Panc1 (cell line): Measurements from ENCODE around the gene TMUB1. TPM values are rescaled to one million over a fixed set of nuclear protein-coding genes. Genes with fewer than 3 reads are reported as not detected.

Experiments
- ATAC-seq: fragments of 200-7000 bp; cut with Tn5 transposase; 2 replicates; pipeline ENCODE4 v1.9.1; 2020; ENCODE audit warnings: mild to moderate bottlenecking, moderate library complexity
- BruUV-seq: library from RNA; stranded (reverse); fragments of 400-500 nt; replicated peaks from 2 replicates; lab custom pipeline; 2021; lab: Mats Ljungman, UMichigan
- CTCF ChIA-PET: fragments of 300-600 bp; sonication (Branson Sonifier 250); formaldehyde crosslinking; loops from one replicate; lab custom pipeline; 2022; ENCODE audit warnings: antibody characterized with exemption; lab: Charles Lee
- POLR2A ChIA-PET: fragments of 300-600 bp; sonication (Branson Sonifier 250); formaldehyde crosslinking; loops from one replicate; lab custom pipeline; 2022; ENCODE audit warnings: antibody characterized with exemption; lab: Charles Lee
- DNase-seq: peaks from one replicate; pipeline ENCODE4 v3.0.0-alpha.2; 2010; ENCODE audit warnings: low read depth, low spot score
- H3K27ac ChIP-seq: 2 replicates; pipeline ENCODE4 v1.5.1; 2011; ENCODE audit warnings: mild to moderate bottlenecking, low read length, inconsistent platforms
- H3K27me3 ChIP-seq: fragments of 200-500 bp; sonication (Bioruptor generic); 2 replicates; pipeline ENCODE4 v1.6.0; 2014; ENCODE audit warnings: low read length, inconsistent platforms; ENCODE audit not compliant: control insufficient read depth, insufficient read depth
- H3K36me3 ChIP-seq: fragments of 200-500 bp; sonication (Bioruptor generic); 2 replicates; pipeline ENCODE4 v1.5.1; 2014; ENCODE audit warnings: inconsistent platforms, mild to moderate bottlenecking, low read length, moderate library complexity; ENCODE audit not compliant: control insufficient read depth, insufficient read depth
- H3K4me1 ChIP-seq: 2 replicates; pipeline ENCODE4 v1.5.1; 2011; ENCODE audit warnings: inconsistent platforms, mild to moderate bottlenecking, low read length, moderate library complexity; ENCODE audit not compliant: control insufficient read depth, insufficient read depth
- H3K4me3 ChIP-seq, 2 experiments: 2 replicates each; pipeline ENCODE4 v1.5.1; 2011 to 2012; ENCODE audit warnings: low read depth in 2 of 2, low read length in 2 of 2, mild to moderate bottlenecking in 2 of 2, inconsistent platforms in 1 of 2, moderate library complexity in 1 of 2
- H3K9me3 ChIP-seq: fragments of 200-500 bp; sonication (Bioruptor generic); 2 replicates; pipeline ENCODE4 v1.5.1; 2014; ENCODE audit warnings: low read depth, mild to moderate bottlenecking, inconsistent platforms, low read length, moderate library complexity; ENCODE audit not compliant: control insufficient read depth, insufficient read depth
- CTCF ChIP-seq: fragments of 450-650 bp; IDR thresholded peaks from 2 replicates; pipeline ENCODE4 v1.5.1; 2017; ENCODE audit warnings: mild to moderate bottlenecking
- POLR2AphosphoS5 ChIP-seq: IDR thresholded peaks from 2 replicates; pipeline ENCODE4 v1.6.1; 2012; ENCODE audit warnings: mild to moderate bottlenecking, low read depth, low read length, moderate library complexity
- SIN3A ChIP-seq: IDR thresholded peaks from 2 replicates; pipeline ENCODE4 v1.6.1; 2012; ENCODE audit warnings: low read depth, mild to moderate bottlenecking, low read length, moderate library complexity, borderline replicate concordance; ENCODE audit not compliant: insufficient read depth
- TCF7L2 ChIP-seq: IDR thresholded peaks from 2 replicates; pipeline ENCODE4 v1.6.1; 2011; ENCODE audit warnings: mild to moderate bottlenecking, low read depth, low read length, inconsistent platforms
- in situ Hi-C: cut with HindIII; loops from 2 replicates; pipeline ENCODE4 v1.10.0; 2016; ENCODE audit warnings: low sequenced_read_pairs, low pct_unique_long_range_greater_than_20kb
- intact Hi-C: fragments of 100-400 bp; cut with micrococcal nuclease; formaldehyde crosslinking; loops from one replicate; pipeline ENCODE4 v1.10.0; 2022; ENCODE audit not compliant: unreplicated experiment
- total RNA-seq: library from RNA; stranded (reverse); gene quantifications from one replicate; pipeline ENCODE4 v1.2.1, GENCODE V29; 2021; ENCODE audit not compliant: unreplicated experiment
- TF ChIP-seq, protein P1 (sequence below), 2 experiments: IDR thresholded peaks; 2 replicates each; pipeline ENCODE4 v1.6.1; 2011 to 2012; ENCODE audit warnings: low read depth in 2 of 2, control low read depth in 1 of 2, low read length in 1 of 2, mild to moderate bottlenecking in 1 of 2, moderate library complexity in 1 of 2; ENCODE audit not compliant: insufficient read depth in 1 of 2

The TMUB1 gene
- total RNA-seq, 1 experiment from 2014 or later = 112 TPM

- Histone ChIP-seq H3K27me3 (no peaks in the 10 kb centered on the region), H3K27ac (peak overlapping the region; percentile 91), H3K4me3 (no peak overlapping the region), H3K36me3 (no peaks in the 10 kb centered on the region; the same call in 1 of the 2 replicates), H3K9me3 (no peaks in the 10 kb centered on the region), H3K4me1 (peaks cover 44% of the 10 kb centered on the region)
- intact Hi-C loops (loop anchor here (5.0 kb wide), 1 partner anchor 35 kb away; no protein-coding TSS in a partner anchor), in situ Hi-C loops (no loop called here)
- ChIA-PET POLR2A (no interaction called here), CTCF (interaction anchor here (1.4 kb wide), 1 partner anchor 33 kb away, joined by 3 read pairs; no protein-coding TSS in a partner anchor)
- no peak for DNase-seq
- peak; percentile 0; the same call in 1 of the 2 replicates for ATAC-seq
- BruUV-seq = no TSS peak
- TF ChIP-seq POLR2AphosphoS5 = no peak; the same call in 1 of the 2 replicates
- TF ChIP-seq, protein P1, sequence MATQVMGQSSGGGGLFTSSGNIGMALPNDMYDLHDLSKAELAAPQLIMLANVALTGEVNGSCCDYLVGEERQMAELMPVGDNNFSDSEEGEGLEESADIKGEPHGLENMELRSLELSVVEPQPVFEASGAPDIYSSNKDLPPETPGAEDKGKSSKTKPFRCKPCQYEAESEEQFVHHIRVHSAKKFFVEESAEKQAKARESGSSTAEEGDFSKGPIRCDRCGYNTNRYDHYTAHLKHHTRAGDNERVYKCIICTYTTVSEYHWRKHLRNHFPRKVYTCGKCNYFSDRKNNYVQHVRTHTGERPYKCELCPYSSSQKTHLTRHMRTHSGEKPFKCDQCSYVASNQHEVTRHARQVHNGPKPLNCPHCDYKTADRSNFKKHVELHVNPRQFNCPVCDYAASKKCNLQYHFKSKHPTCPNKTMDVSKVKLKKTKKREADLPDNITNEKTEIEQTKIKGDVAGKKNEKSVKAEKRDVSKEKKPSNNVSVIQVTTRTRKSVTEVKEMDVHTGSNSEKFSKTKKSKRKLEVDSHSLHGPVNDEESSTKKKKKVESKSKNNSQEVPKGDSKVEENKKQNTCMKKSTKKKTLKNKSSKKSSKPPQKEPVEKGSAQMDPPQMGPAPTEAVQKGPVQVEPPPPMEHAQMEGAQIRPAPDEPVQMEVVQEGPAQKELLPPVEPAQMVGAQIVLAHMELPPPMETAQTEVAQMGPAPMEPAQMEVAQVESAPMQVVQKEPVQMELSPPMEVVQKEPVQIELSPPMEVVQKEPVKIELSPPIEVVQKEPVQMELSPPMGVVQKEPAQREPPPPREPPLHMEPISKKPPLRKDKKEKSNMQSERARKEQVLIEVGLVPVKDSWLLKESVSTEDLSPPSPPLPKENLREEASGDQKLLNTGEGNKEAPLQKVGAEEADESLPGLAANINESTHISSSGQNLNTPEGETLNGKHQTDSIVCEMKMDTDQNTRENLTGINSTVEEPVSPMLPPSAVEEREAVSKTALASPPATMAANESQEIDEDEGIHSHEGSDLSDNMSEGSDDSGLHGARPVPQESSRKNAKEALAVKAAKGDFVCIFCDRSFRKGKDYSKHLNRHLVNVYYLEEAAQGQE (IDR thresholded peaks at IDR 0.05; ENCODE audit: insufficient read depth in 1 of 2, low read depth in 2 of 2, low read length in 1 of 2) = no peak
- TF ChIP-seq TCF7L2 = no peak
- no peak for TF ChIP-seq CTCF
- TF ChIP-seq SIN3A = no peak
Observed at GRCh38 chr7:151077705-151078232, 5.5 kb downstream of the TMUB1 start.

DNA sequence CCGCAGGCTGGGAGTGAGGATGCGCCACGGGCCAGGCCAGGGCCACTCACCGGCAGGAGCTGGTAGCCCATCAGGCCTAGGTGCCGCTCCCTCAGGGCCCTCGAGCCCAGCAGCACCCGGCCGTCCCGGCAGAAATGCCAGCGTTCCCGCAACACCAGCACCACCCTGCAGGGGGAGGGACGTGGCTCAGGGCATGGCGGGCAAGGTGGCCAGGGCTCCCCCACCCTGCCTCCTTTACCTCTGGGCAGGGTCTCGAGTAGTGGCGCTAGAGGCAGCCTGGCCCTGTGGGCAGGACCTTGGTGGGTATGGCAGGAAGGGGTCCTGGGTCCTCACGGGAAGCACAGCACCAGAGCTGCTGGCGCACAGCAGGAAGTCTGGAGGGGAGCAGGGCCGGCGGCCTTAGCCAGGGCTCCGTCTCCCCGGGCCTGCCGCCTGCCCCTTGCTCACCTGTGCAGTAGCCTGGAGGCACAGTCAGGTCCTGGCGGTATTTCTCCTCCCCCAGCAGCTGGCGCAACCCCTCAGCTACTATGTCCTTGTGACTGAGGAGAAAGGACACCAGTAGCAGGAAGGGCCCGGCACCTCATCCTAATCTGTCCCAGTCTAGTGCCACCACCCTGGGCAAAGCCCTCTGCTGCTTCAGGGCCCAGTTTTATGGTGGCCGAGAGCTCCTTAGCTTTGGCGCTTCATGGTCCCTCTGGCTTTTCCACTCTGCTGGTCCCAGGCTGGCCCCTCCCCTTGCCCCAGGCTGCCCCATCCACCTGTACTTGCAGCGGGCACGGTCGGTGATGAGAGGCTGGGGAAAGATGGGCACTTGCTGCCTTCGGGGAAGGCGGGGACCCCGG is 6.2 kb downstream of the TMUB1 start:
- H3K27ac ChIP-seq = peak overlapping the region; percentile 91
- in situ Hi-C loops = no loop called here
- POLR2A ChIA-PET = interaction anchor here (1.0 kb wide), 1 partner anchor 16 kb away, joined by 8 read pairs; no protein-coding TSS in a partner anchor
- ATAC-seq = peak; percentile 52
- BruUV-seq = no TSS peak
- DNase-seq = no peak
- CTCF ChIA-PET = interaction anchor here (0.6 to 1.4 kb wide), 3 partner anchors 14 to 33 kb away, joined by 3 read pairs; no protein-coding TSS in a partner anchor
- peaks cover 44% of the 10 kb centered on the region for H3K4me1 ChIP-seq
- no peaks in the 10 kb centered on the region for H3K27me3 ChIP-seq
- H3K36me3 ChIP-seq = no peaks in the 10 kb centered on the region; the same call in 1 of the 2 replicates
- intact Hi-C loops = loop anchor here (5.0 kb wide), 1 partner anchor 35 kb away; no protein-coding TSS in a partner anchor
- TF ChIP-seq, protein P1 (IDR thresholded peaks at IDR 0.05; ENCODE audit: insufficient read depth in 1 of 2, low read depth in 2 of 2, low read length in 1 of 2) = no peak
- TF ChIP-seq CTCF (no peak; the same call in 1 of the 2 replicates), POLR2AphosphoS5 (peak; percentile 71; the same call in 1 of the 2 replicates), TCF7L2 (peak; percentile 14; the same call in 1 of the 2 replicates), SIN3A (0 out of 2 replicates have a peak, but pooled peaks have one; percentile 49)
- no peaks in the 10 kb centered on the region for H3K9me3 ChIP-seq
- H3K4me3 ChIP-seq = no peak overlapping the region
